HepG2 (cell line): Measurements from ENCODE around the gene SPRTN. TPM values are rescaled to one million over a fixed set of nuclear protein-coding genes. Genes with fewer than 3 reads are reported as not detected.

Experiments
- ATAC-seq: fragments of 200-7000 bp; cut with Tn5 transposase; 3 replicates; pipeline ENCODE4 v1.9.1; 2020; ENCODE audit warnings: mild to moderate bottlenecking, moderate library complexity
- BruUV-seq: library from RNA; stranded (reverse); fragments of 400-500 nt; replicated peaks from 2 replicates; lab custom pipeline; 2021; lab: Mats Ljungman, UMichigan
- CTCF ChIA-PET: fragments of 300-600 bp; formaldehyde crosslinking; extraction: SDS; loops from one replicate; lab custom pipeline; 2021; ENCODE audit warnings: low total read pairs, inconsistent platforms, low intra/inter-chr PET ratio; lab: Yijun Ruan, JAX
- POLR2A ChIA-PET: fragments of 350-600 bp; sonication (Branson Sonifier 250); formaldehyde crosslinking; loops from one replicate; lab custom pipeline; 2020; ENCODE audit warnings: antibody characterized with exemption, inconsistent platforms; lab: Yijun Ruan, JAX
- DNase-seq: peaks from one replicate; pipeline ENCODE4 v3.0.0-alpha.2; 2015; ENCODE audit warnings: low spot score
- FAIRE-seq: peaks from 3 replicates; lab custom pipeline; 2011; peaks lifted over from hg19 to GRCh38; lab: Jason Lieb, UNC
- H2AFZ ChIP-seq: one replicate; pipeline ENCODE4 v1.6.1; 2011; ENCODE audit warnings: low read length, inconsistent platforms
- H3K27ac ChIP-seq: fragments of 300-600 bp; 3 replicates; pipeline ENCODE4 v1.8.0; 2011; ENCODE audit warnings: mixed run types, mild to moderate bottlenecking, mixed read lengths, low read length, inconsistent platforms; ENCODE audit not compliant: insufficient read depth; ENCODE audit errors: extremely low read length
- H3K27me3 ChIP-seq, 2 experiments: fragments of 200-600 bp in 1 of 2; 2 replicates in 1 of 2; 3 replicates in 1 of 2; pipeline versions ENCODE4 v1.6.0 to v1.8.0; 2011; ENCODE audit warnings: low read length in 2 of 2, mild to moderate bottlenecking in 2 of 2, moderate library complexity in 2 of 2, inconsistent platforms in 1 of 2; ENCODE audit not compliant: insufficient read depth in 2 of 2, control insufficient read depth in 1 of 2
- H3K36me3 ChIP-seq, 2 experiments: fragments of 200-600 bp in 1 of 2; replicated peaks in 1 of 2; 2 replicates in 1 of 2; 3 replicates in 1 of 2; pipeline versions ENCODE4 v1.5.1 to v1.8.0; 2011; ENCODE audit warnings: low read length in 2 of 2, inconsistent platforms in 1 of 2; ENCODE audit not compliant: insufficient read depth in 2 of 2, control insufficient read depth in 1 of 2
- H3K4me1 ChIP-seq: 2 replicates; pipeline ENCODE4 v1.5.1; 2012; ENCODE audit warnings: low read length, inconsistent platforms; ENCODE audit not compliant: insufficient read depth
- H3K4me2 ChIP-seq: 2 replicates; pipeline ENCODE4 v1.6.0; 2011; ENCODE audit warnings: low read depth, low read length, inconsistent platforms
- H3K4me3 ChIP-seq, 3 experiments: fragments of 200-600 bp in 1 of 3; sonication (generic), shearing (Covaris generic) in 1 of 3; replicated peaks in 1 of 3; 2 replicates each; pipeline ENCODE4 v1.5.1; 2011 to 2016; ENCODE audit warnings: low read length in 3 of 3, inconsistent platforms in 2 of 3, low read depth in 2 of 3, mild to moderate bottlenecking in 2 of 3, control low read depth in 1 of 3, mixed read lengths in 1 of 3; ENCODE audit not compliant: insufficient read depth in 1 of 3
- H3K79me2 ChIP-seq: one replicate; pipeline ENCODE4 v1.6.1; 2011; ENCODE audit warnings: low read length, inconsistent platforms; ENCODE audit not compliant: insufficient read depth
- H3K9ac ChIP-seq: 2 replicates; pipeline ENCODE4 v1.6.0; 2011; ENCODE audit warnings: mild to moderate bottlenecking, low read depth, low read length, inconsistent platforms; ENCODE audit not compliant: insufficient read depth
- H3K9me3 ChIP-seq: 2 replicates; pipeline ENCODE4 v1.5.1; 2012; ENCODE audit warnings: mild to moderate bottlenecking, low read length
- H4K20me1 ChIP-seq: 2 replicates; pipeline ENCODE4 v1.6.0; 2011; ENCODE audit warnings: inconsistent platforms, mild to moderate bottlenecking, low read length, moderate library complexity; ENCODE audit not compliant: insufficient read depth
- ATF2 ChIP-seq: sonication (generic); formaldehyde crosslinking; IDR thresholded peaks from 2 replicates; pipeline ENCODE4 v1.4.0; 2020; ENCODE audit warnings: missing genetic modification reagents
- DR1 ChIP-seq: sonication (generic); formaldehyde crosslinking; IDR thresholded peaks from 2 replicates; pipeline ENCODE4 v1.8.0; 2021; ENCODE audit warnings: mild to moderate bottlenecking, missing genetic modification reagents, inconsistent platforms
- HIVEP1 ChIP-seq: sonication (generic); formaldehyde crosslinking; IDR thresholded peaks from 2 replicates; pipeline ENCODE4 v1.4.0; 2020; ENCODE audit warnings: mild to moderate bottlenecking, missing genetic modification reagents
- KLF6 ChIP-seq: IDR thresholded peaks from 2 replicates; pipeline ENCODE4 v1.8.0; 2016; ENCODE audit warnings: missing biosample characterization, missing genetic modification reagents
- LRRFIP1 ChIP-seq: sonication (generic); formaldehyde crosslinking; conservative IDR thresholded peaks from 2 replicates; pipeline ENCODE4 v1.4.0; 2020; ENCODE audit warnings: missing genetic modification reagents
- MIER3 ChIP-seq: IDR thresholded peaks from 2 replicates; pipeline ENCODE4 v1.6.1; 2016; ENCODE audit warnings: missing compliant biosample characterization, borderline replicate concordance
- NKX3-1 ChIP-seq: sonication (generic); formaldehyde crosslinking; IDR thresholded peaks from 2 replicates; pipeline ENCODE4 v1.5.0; 2020; ENCODE audit warnings: missing genetic modification reagents
- SMAD1 ChIP-seq: sonication (generic); formaldehyde crosslinking; IDR thresholded peaks from 2 replicates; pipeline ENCODE4 v1.4.0; 2020; ENCODE audit warnings: missing genetic modification reagents, low read depth, mild to moderate bottlenecking, borderline replicate concordance
- ZNF713 ChIP-seq: sonication (generic); formaldehyde crosslinking; IDR thresholded peaks from 2 replicates; pipeline ENCODE4 v1.4.0; 2020; ENCODE audit warnings: mild to moderate bottlenecking, missing genetic modification reagents
- WGBS: methylation state at CpG from one replicate; pipeline ENCODE4 v1.1.6; 2017; ENCODE audit warnings: low lambda C conversion rate; 5-methylcytosine and 5-hydroxymethylcytosine counted together
- in situ Hi-C: cut with HindIII; loops from 2 replicates; pipeline ENCODE4 v1.10.0; 2017; ENCODE audit warnings: low pct_unique_long_range_greater_than_20kb; ENCODE audit not compliant: extremely low pct_ligation_motif_present
- intact Hi-C: fragments of 100-400 bp; cut with micrococcal nuclease; formaldehyde crosslinking; loops from one replicate; pipeline ENCODE4 v1.10.0; 2022; ENCODE audit not compliant: unreplicated experiment
- polyA plus RNA-seq, 8 experiments: library from polyadenylated mRNA; depleted of rRNA in 3 of 8; stranded (reverse) in 7 of 8; unstranded in 1 of 8; fragments of >200 nt; fragmentation: Illumina TruSeq in 4 of 8; extraction: Trizol in 4 of 8; gene quantifications; 2 replicates each; pipeline versions ENCODE4 v1.2.1 to v1.2.3, GENCODE V29; 2011 to 2016; ENCODE audit warnings: low read depth in 4 of 8, missing spikeins in 1 of 8, mixed read lengths in 1 of 8; ENCODE audit not compliant: insufficient read depth in 1 of 8
- total RNA-seq, 5 experiments: library from RNA; depleted of rRNA; stranded (reverse); fragments of >200 nt; fragmentation: Illumina TruSeq; extraction: Trizol; gene quantifications; 2 replicates each; pipeline ENCODE4 v1.2.3, GENCODE V29; 2016; ENCODE audit warnings: low read depth in 1 of 5
- TF ChIP-seq, protein P1 (sequence below): sonication (generic); formaldehyde crosslinking; IDR thresholded peaks from 2 replicates; pipeline ENCODE4 v1.8.0; 2022; ENCODE audit warnings: missing genetic modification reagents, mild to moderate bottlenecking, moderate library complexity, borderline replicate concordance
- TF ChIP-seq, protein P2 (sequence below), 2 experiments: IDR thresholded peaks; 2 replicates each; pipeline ENCODE4 v1.6.1; 2011 to 2012; ENCODE audit warnings: low read length in 2 of 2, borderline replicate concordance in 1 of 2, low read depth in 1 of 2, mild to moderate bottlenecking in 1 of 2, moderate library complexity in 1 of 2
- TF ChIP-seq, protein P3 (sequence below): sonication (generic); formaldehyde crosslinking; IDR thresholded peaks from 2 replicates; pipeline ENCODE4 v1.4.0; 2020; ENCODE audit warnings: mild to moderate bottlenecking, low read depth, missing genetic modification reagents

Gene SPRTN
- total and polyA plus RNA-seq, 2 of the 13 experiments (the other 11 are each of a cell fraction or from before 2014, with no cell fraction given), result 4.2 to 15.2 TPM

DNA sequence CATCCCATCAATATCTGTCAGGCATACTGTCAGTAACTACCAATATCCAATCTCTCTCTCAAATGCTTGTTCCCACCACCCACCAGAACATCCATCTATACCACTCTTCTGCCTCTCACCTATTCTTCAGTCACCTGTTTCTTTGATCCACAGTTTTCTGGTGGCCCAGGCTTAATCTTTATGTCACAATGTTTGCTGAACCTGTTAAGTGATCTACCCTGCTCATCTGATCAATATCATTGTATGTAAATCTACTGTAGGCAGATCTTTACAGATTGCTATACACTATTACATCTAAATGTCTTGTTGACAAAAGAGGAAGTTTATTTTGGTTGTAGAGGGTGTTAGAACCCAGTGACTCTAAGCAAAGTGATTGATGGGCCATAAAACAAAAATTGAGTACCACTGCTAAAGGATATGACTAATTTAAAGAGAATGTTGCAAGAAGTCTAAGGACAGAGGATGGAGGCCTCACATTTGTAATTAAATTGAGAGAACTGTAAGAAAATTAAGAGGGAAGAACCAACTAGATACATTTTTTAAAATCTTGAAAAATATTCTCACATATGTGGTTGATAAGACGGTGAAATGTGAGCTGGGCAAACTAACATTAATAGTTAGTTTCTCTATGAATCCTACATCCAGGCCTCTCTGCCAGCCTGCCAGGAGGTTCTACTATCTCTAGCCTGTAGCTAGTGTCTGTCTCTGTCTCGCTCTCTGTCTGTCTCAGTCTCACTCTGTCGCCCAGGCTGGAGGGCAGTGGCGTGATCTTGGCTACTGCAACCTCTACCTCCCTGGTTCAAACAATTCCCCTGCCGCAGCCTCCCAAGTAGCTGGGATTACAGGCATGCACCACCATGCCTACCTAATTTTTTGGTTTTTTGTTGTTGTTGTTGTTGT, 49.9 kb downstream of the SPRTN start:
- Histone ChIP-seq H3K4me3 (no peak overlapping the region), H2AFZ (no peak overlapping the region), H3K79me2 (peaks cover 93% of the 10 kb centered on the region), H4K20me1 (peaks cover 75% of the 10 kb centered on the region), H3K27ac (no peak overlapping the region), H3K27me3 (no peaks in the 10 kb centered on the region), H3K4me1 (peaks cover 71% of the 10 kb centered on the region), H3K9ac (no peak overlapping the region), H3K36me3 (peaks cover 3 to 25% of the 10 kb centered on the region in 2 experiments), H3K9me3 (no peaks in the 10 kb centered on the region), H3K4me2 (no peak overlapping the region)
- ATAC-seq (no peak), FAIRE-seq (no peak), DNase-seq (no peak)
- no TSS peak for BruUV-seq
- TF ChIP-seq KLF6 (CRISPR knock-in tag) (no peak), NKX3-1 (CRISPR knock-in tag) (no peak), HIVEP1 (CRISPR knock-in tag) (no peak), MIER3 (CRISPR knock-in tag) (no peak), LRRFIP1 (no peak), ATF2 (no peak), DR1 (CRISPR knock-in tag) (no peak), ZNF713 (CRISPR knock-in tag) (no peak), SMAD1 (CRISPR knock-in tag) (no peak)
- TF ChIP-seq, protein P1, sequence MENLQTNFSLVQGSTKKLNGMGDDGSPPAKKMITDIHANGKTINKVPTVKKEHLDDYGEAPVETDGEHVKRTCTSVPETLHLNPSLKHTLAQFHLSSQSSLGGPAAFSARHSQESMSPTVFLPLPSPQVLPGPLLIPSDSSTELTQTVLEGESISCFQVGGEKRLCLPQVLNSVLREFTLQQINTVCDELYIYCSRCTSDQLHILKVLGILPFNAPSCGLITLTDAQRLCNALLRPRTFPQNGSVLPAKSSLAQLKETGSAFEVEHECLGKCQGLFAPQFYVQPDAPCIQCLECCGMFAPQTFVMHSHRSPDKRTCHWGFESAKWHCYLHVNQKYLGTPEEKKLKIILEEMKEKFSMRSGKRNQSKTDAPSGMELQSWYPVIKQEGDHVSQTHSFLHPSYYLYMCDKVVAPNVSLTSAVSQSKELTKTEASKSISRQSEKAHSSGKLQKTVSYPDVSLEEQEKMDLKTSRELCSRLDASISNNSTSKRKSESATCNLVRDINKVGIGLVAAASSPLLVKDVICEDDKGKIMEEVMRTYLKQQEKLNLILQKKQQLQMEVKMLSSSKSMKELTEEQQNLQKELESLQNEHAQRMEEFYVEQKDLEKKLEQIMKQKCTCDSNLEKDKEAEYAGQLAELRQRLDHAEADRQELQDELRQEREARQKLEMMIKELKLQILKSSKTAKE (CRISPR knock-in tag), result no peak
- TF ChIP-seq, protein P2, sequence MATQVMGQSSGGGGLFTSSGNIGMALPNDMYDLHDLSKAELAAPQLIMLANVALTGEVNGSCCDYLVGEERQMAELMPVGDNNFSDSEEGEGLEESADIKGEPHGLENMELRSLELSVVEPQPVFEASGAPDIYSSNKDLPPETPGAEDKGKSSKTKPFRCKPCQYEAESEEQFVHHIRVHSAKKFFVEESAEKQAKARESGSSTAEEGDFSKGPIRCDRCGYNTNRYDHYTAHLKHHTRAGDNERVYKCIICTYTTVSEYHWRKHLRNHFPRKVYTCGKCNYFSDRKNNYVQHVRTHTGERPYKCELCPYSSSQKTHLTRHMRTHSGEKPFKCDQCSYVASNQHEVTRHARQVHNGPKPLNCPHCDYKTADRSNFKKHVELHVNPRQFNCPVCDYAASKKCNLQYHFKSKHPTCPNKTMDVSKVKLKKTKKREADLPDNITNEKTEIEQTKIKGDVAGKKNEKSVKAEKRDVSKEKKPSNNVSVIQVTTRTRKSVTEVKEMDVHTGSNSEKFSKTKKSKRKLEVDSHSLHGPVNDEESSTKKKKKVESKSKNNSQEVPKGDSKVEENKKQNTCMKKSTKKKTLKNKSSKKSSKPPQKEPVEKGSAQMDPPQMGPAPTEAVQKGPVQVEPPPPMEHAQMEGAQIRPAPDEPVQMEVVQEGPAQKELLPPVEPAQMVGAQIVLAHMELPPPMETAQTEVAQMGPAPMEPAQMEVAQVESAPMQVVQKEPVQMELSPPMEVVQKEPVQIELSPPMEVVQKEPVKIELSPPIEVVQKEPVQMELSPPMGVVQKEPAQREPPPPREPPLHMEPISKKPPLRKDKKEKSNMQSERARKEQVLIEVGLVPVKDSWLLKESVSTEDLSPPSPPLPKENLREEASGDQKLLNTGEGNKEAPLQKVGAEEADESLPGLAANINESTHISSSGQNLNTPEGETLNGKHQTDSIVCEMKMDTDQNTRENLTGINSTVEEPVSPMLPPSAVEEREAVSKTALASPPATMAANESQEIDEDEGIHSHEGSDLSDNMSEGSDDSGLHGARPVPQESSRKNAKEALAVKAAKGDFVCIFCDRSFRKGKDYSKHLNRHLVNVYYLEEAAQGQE (IDR thresholded peaks at IDR 0.05; ENCODE audit: borderline replicate concordance in 1 of 2, low read depth in 1 of 2, low read length in 2 of 2), result no peak
- TF ChIP-seq, protein P3, sequence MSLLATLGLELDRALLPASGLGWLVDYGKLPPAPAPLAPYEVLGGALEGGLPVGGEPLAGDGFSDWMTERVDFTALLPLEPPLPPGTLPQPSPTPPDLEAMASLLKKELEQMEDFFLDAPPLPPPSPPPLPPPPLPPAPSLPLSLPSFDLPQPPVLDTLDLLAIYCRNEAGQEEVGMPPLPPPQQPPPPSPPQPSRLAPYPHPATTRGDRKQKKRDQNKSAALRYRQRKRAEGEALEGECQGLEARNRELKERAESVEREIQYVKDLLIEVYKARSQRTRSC (CRISPR knock-in tag), result no peak
- intact Hi-C loops, result no loop called here
- in situ Hi-C loops, result no loop called here
- ChIA-PET POLR2A (interaction anchor here (1.0 kb wide), 1 partner anchor 10 kb away, joined by 3 read pairs; no protein-coding TSS in a partner anchor), CTCF (no interaction called here)
- 95% methylated on average over 5 of the region's 5 CpGs for WGBS
